NCI-H82 (cell line): Measurements from ENCODE around the gene FRMPD2.
"Not testable (repeated sequence)": the region's sequence is repeated elsewhere in the genome, so short reads cannot be mapped to it uniquely, and the experiment has no call there.

Experiments
- DNase-seq: peaks from one replicate; lab custom pipeline; 2025; lab: John Stamatoyannopoulos, UW

Gene FRMPD2

DNA sequence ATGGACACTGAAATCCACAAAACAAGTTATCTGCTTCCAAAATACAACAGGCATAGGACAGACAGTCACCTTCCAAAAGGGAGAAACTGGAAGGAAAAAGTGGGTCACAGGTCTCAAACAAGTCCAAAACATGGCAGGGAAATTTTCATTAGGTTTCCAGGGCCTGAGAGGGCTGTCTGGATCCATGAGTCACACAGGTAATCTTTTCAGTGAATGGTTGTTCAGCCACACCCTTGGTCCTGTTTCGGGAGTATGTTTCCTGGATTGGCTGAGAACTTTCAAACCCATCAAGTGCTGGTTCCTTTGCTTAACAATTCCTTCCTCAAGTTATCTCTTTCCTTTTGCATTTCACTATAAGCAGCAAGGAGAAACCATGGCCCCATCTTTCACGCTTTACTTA, 145.5 kb downstream of the FRMPD2 start:
- not testable (repeated sequence) for DNase-seq

DNA sequence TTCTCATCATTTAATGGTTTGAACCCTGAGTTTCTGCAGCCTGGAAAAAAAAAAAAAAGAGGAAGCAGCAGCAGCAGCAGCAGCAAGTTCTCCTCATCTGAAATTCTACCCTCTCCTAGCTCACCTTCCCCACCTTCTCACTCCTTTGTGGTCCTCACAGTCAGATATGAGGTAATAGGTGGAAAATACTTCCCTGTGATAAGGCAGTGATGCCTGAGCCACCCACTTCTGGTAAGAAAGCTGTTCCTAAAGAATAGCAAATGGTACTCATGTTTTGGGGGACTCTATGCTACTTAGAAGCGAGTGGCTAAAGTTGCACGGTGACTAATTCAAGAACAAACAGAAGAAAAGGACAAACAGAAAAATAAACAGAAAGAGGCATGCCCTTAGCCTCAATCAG, 148.2 kb downstream of the FRMPD2 start:
- not testable (repeated sequence) for DNase-seq

DNA sequence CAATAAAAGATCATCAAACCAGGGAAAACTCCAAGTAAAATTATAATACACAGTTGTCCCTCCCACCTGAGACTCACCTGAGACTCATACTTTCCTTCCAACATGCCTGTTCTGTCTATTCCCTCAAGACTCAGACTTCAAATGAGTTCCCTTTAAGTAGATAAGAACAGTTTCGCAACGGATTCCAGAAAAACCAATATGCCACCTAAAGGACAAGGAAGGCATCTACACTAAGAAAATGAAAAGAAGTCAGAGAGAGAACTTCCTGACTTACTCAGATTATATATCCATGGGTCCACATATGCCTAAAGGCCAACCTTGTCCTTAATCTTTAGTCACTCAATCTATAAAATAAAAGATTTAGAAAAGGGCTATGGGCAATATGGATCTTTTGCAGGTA, 148.9 kb downstream of the FRMPD2 start:
- DNase-seq, result not testable (repeated sequence)

DNA sequence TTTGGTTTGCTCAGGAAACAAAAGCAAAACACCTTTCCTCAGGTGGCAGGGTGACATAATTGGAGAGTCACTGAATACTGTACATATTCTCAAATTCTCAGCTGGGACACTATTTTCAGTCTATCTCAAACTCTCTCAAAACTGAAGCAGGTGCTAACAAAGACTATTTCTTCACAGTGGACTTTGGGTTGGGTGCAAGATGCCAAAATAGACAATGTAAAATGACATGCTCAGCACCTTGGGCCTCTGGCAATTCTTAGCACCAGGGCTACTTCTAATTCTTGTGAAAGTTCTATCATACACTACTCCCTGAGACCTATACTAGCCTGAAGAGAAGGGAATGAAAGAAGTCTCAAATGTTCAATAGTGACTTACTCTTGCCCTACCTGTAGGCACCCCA, 151.9 kb downstream of the FRMPD2 start:
- DNase-seq, result not testable (repeated sequence)

DNA sequence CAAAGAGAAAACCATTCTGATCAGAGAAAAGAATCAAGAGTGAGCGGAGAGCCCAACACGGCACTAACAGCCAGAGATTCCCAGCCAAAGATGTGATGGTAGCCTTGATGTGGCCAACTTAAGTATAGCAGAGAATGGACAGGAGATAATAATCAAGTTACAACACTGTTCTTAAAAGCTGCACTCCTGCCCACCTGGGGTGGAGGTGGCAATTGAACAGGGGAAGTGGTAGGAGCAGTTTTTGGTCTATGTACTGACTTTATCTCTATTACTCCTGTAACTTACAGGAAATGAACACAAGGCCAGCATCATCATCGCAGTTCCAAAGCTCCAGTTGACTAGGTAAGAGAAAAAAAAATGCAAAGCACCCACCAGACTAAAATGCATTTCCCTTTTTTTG, 164.2 kb downstream of the FRMPD2 start:
- DNase-seq, result not testable (repeated sequence)
